HG03103 (cell line): Measurements from ENCODE around the gene MYH14.

ENCODE experiments used
- ATAC-seq: cut with Tn5 transposase; IDR thresholded peaks from one replicate; pipeline ENCODE4 v1.9.1; 2021; ENCODE audit warnings: low read depth; ENCODE audit not compliant: unreplicated experiment

MYH14 gene

DNA sequence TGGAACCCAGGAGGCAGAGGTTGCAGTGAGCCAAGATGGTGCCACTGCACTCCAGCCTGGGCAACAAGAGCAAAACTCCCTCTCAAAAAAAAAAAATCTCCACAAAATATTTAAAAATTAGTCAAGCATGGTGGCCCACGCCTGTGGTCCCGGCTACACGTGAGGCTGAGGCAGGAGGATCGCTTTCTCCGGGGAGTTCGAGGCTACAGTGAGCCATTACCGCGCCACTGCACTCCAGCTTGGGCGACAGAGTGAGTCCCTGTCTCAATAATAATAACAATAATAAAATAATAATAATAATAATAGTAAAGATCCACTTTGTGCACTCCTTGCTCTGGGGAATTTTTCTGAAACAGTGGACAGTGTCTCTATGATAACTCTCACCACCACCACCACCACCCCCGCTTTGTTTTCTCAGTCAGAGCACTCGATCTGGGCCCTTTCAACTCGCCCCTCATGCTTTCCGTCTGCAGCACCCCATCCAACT lies 153.3 kb downstream of the MYH14 start:
- ATAC-seq: no peak

- no peak for ATAC-seq
Observed at GRCh38 chr19:50357178-50358100, 154.0 kb downstream of the MYH14 start.

DNA sequence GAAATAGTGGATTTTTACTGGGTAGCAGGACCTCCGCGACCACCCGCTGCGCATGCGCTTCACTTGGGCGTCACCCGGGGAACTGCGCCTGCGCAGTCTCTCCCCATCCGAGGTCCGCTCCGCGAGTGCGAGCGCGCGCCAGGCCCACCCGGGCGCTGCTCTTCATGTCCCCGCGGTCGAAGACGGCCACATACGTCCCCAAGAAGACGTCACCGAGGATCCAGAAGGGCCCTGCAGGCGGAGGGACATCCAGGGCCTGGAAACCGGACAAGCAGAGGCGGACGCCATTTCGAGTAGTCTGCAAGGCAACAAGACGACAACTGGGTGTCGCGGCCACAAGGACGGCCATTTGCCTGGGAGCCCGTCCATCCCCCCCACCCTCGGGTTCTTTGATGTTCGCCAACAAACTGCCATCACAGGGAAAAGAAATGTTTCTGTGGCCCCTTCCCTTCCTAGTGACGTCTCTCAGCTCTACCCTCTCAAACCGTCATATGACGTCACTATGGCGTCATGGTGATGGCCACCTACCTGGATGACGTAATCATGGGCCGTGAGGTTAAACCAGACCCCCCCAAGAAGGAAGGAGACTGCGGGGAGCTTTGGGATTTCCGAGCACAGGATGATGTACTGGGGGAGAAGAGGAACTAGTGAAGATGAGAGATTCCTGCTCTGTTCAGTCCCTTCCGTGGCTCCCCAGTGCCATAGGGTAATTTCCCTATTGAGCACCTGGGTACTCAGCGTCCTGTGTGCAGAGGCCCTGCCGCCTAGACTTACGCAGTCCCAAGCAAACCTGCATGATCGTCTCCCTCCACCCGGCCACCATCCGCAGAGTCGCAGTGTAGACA lies 155.3 kb downstream of the MYH14 start:
- no peak for ATAC-seq

GRCh38 chr19:50359328-50359818 lies 156.0 kb downstream of the MYH14 start:
- ATAC-seq: no peak
